Neural cell (in vitro differentiated cells): ENCODE measurements around the gene MYOG. TPM values are rescaled to one million over a fixed set of nuclear protein-coding genes. Genes with fewer than 3 reads are reported as not detected.

Experiments
- H2AFZ ChIP-seq: fragments of 200-600, 300-800 bp; sonication (generic), shearing (Covaris generic); 2 replicates; pipeline ENCODE4 v1.6.0; 2014; ENCODE audit warnings: low read depth, mild to moderate bottlenecking, antibody characterized with exemption, low read length, moderate library complexity
- H3F3A ChIP-seq: fragments of 200-600 bp; shearing (Covaris generic); 2 replicates; pipeline ENCODE4 v1.6.1; 2016; ENCODE audit warnings: mild to moderate bottlenecking, moderate library complexity, mixed read lengths, antibody characterized with exemption, low read length; ENCODE audit not compliant: insufficient read depth, poor library complexity, severe bottlenecking
- H3K27ac ChIP-seq: fragments of 200-600, 300-800 bp; sonication (generic), shearing (Covaris generic); 2 replicates; pipeline ENCODE4 v1.5.1; 2014; ENCODE audit warnings: mild to moderate bottlenecking, low read length, moderate library complexity
- H3K27me3 ChIP-seq: fragments of 300-800, 200-600 bp; sonication (generic), shearing (Covaris generic); 2 replicates; pipeline ENCODE4 v1.6.0; 2014; ENCODE audit warnings: mild to moderate bottlenecking, low read depth, low read length, moderate library complexity; ENCODE audit not compliant: insufficient read depth
- H3K36me3 ChIP-seq: fragments of 300-800, 200-600 bp; sonication (generic), shearing (Covaris generic); 2 replicates; pipeline ENCODE4 v1.5.1; 2014; ENCODE audit warnings: mild to moderate bottlenecking, antibody characterized with exemption, low read length, moderate library complexity; ENCODE audit not compliant: insufficient read depth
- H3K4me2 ChIP-seq: fragments of 300-800, 200-600 bp; sonication (generic), shearing (Covaris generic); 2 replicates; pipeline ENCODE4 v1.6.0; 2014; ENCODE audit warnings: mild to moderate bottlenecking, low read length
- H3K4me3 ChIP-seq: fragments of 300-800, 200-600 bp; sonication (generic), shearing (Covaris generic); 2 replicates; pipeline ENCODE4 v1.5.1; 2014; ENCODE audit warnings: mild to moderate bottlenecking, low read length, moderate library complexity
- H3K79me2 ChIP-seq: fragments of 200-600 bp; shearing (Covaris generic); replicated peaks from 2 replicates; pipeline ENCODE4 v1.6.0; 2014; ENCODE audit warnings: mild to moderate bottlenecking, low read length, moderate library complexity; ENCODE audit not compliant: insufficient read depth
- H3K9ac ChIP-seq: fragments of 300-800, 200-600 bp; sonication (generic), shearing (Covaris generic); 2 replicates; pipeline ENCODE4 v1.6.1; 2016; ENCODE audit warnings: mild to moderate bottlenecking, low read length, mixed read lengths
- H3K9me2 ChIP-seq: fragments of 200-600 bp; shearing (Covaris generic); 2 replicates; pipeline ENCODE4 v1.6.1; 2016; ENCODE audit warnings: mild to moderate bottlenecking, low read length, mixed read lengths; ENCODE audit not compliant: insufficient read depth
- H3K9me3 ChIP-seq: fragments of 200-600, 300-800 bp; sonication (generic), shearing (Covaris generic); 2 replicates; pipeline ENCODE4 v1.6.1; 2016; ENCODE audit warnings: mild to moderate bottlenecking, mixed run types, low read length, moderate library complexity, mixed read lengths
- H4K20me1 ChIP-seq: fragments of 200-600 bp; shearing (Covaris generic); 2 replicates; pipeline ENCODE4 v1.6.1; 2016; ENCODE audit warnings: mild to moderate bottlenecking, mixed run types; ENCODE audit not compliant: insufficient read depth
- CTCF ChIP-seq: fragments of 450-650 bp; IDR thresholded peaks from 2 replicates; pipeline ENCODE4 v1.5.1; 2014; ENCODE audit warnings: antibody characterized with exemption, mild to moderate bottlenecking, moderate library complexity; ENCODE audit not compliant: poor library complexity, severe bottlenecking
- EP300 ChIP-seq: fragments of 450-650 bp; conservative IDR thresholded peaks from 2 replicates; pipeline ENCODE4 v1.6.1; 2014; ENCODE audit warnings: antibody characterized with exemption, mild to moderate bottlenecking, moderate library complexity; ENCODE audit not compliant: poor library complexity, severe bottlenecking
- EZH2 ChIP-seq: fragments of 200-600, 300-800 bp; shearing (Covaris generic), sonication (generic); IDR thresholded peaks from 2 replicates; pipeline ENCODE4 v1.6.1; 2014; ENCODE audit warnings: antibody characterized with exemption, low read length, borderline replicate concordance, mild to moderate bottlenecking; ENCODE audit not compliant: insufficient read depth, poor library complexity, severe bottlenecking
- MXI1 ChIP-seq: fragments of 450-650 bp; conservative IDR thresholded peaks from 2 replicates; pipeline ENCODE4 v1.6.1; 2014; ENCODE audit warnings: antibody characterized with exemption, mild to moderate bottlenecking; ENCODE audit not compliant: poor library complexity, severe bottlenecking
- POLR2AphosphoS5 ChIP-seq: IDR thresholded peaks from 2 replicates; pipeline ENCODE4 v1.6.1; 2012
- RAD21 ChIP-seq: fragments of 450-650 bp; conservative IDR thresholded peaks from 2 replicates; pipeline ENCODE4 v1.6.1; 2014; ENCODE audit warnings: antibody characterized with exemption, mild to moderate bottlenecking, moderate library complexity
- REST ChIP-seq: IDR thresholded peaks from 2 replicates; pipeline ENCODE4 v1.6.1; 2012; ENCODE audit warnings: borderline replicate concordance
- SMC3 ChIP-seq: fragments of 450-650 bp; conservative IDR thresholded peaks from 2 replicates; pipeline ENCODE4 v1.6.1; 2014; ENCODE audit warnings: antibody characterized with exemption, mild to moderate bottlenecking, moderate library complexity; ENCODE audit not compliant: poor library complexity
- TAF1 ChIP-seq: IDR thresholded peaks from 2 replicates; pipeline ENCODE4 v1.6.1; 2012; ENCODE audit warnings: low read depth
- polyA plus RNA-seq: library from polyadenylated mRNA; depleted of rRNA; stranded (reverse); fragments of >200 nt; gene quantifications from 2 replicates; pipeline ENCODE4 v1.2.3, GENCODE V29; 2014

MYOG gene
- polyA plus RNA-seq, 1 donor from 2014 or later = not detected

- Histone ChIP-seq H3K36me3 (no peaks in the 10 kb centered on the region), H3K9ac (no peak overlapping the region), H3K9me3 (no peaks in the 10 kb centered on the region), H3K4me3 (no peak overlapping the region), H4K20me1 (no peaks in the 10 kb centered on the region), H3K27ac (no peak overlapping the region), H3F3A (no peaks in the 10 kb centered on the region), H3K79me2 (no peaks in the 10 kb centered on the region), H3K4me2 (no peak overlapping the region), H3K9me2 (no peaks in the 10 kb centered on the region), H2AFZ (no peak overlapping the region), H3K27me3 (no peaks in the 10 kb centered on the region)
- TF ChIP-seq REST = no peak
- no peak for TF ChIP-seq RAD21
- no peak for TF ChIP-seq MXI1
- no peak for TF ChIP-seq TAF1
- no peak for TF ChIP-seq POLR2AphosphoS5
- TF ChIP-seq SMC3 = no peak
- no peak for TF ChIP-seq EZH2
- no peak for TF ChIP-seq EP300
Measured at GRCh38 chr1:203103829-203104495, 18.1 kb upstream of the MYOG start.

- Histone ChIP-seq H2AFZ (no peak overlapping the region), H4K20me1 (no peaks in the 10 kb centered on the region), H3K9ac (no peak overlapping the region), H3K4me3 (no peak overlapping the region), H3K27me3 (no peaks in the 10 kb centered on the region), H3K79me2 (no peaks in the 10 kb centered on the region), H3K9me3 (no peaks in the 10 kb centered on the region), H3F3A (no peaks in the 10 kb centered on the region), H3K9me2 (no peaks in the 10 kb centered on the region), H3K36me3 (no peaks in the 10 kb centered on the region), H3K27ac (no peak overlapping the region), H3K4me2 (no peak overlapping the region)
- TF ChIP-seq POLR2AphosphoS5 = no peak
- no peak for TF ChIP-seq TAF1
- TF ChIP-seq EZH2 = no peak
- TF ChIP-seq MXI1 = no peak
- no peak for TF ChIP-seq REST
- TF ChIP-seq SMC3 = no peak
- TF ChIP-seq RAD21 = no peak
- TF ChIP-seq CTCF = no peak
- no peak for TF ChIP-seq EP300
Measured at GRCh38 chr1:203103216-203103615, 17.4 kb upstream of the MYOG start.
